HepG2 (cell line): ENCODE results near the gene SCG2. TPM values are rescaled to one million over a fixed set of nuclear protein-coding genes. Genes with fewer than 3 reads are reported as not detected.
A peak's percentile ranks its signal among the peaks of the same experiment; 100 is the strongest.

Source experiments
- ATAC-seq: fragments of 200-7000 bp; cut with Tn5 transposase; 3 replicates; pipeline ENCODE4 v1.9.1; 2020; ENCODE audit warnings: mild to moderate bottlenecking, moderate library complexity
- BruUV-seq: library from RNA; stranded (reverse); fragments of 400-500 nt; replicated peaks from 2 replicates; lab custom pipeline; 2021; lab: Mats Ljungman, UMichigan
- CTCF ChIA-PET: fragments of 300-600 bp; formaldehyde crosslinking; extraction: SDS; loops from one replicate; lab custom pipeline; 2021; ENCODE audit warnings: low total read pairs, inconsistent platforms, low intra/inter-chr PET ratio; lab: Yijun Ruan, JAX
- POLR2A ChIA-PET: fragments of 350-600 bp; sonication (Branson Sonifier 250); formaldehyde crosslinking; loops from one replicate; lab custom pipeline; 2020; ENCODE audit warnings: antibody characterized with exemption, inconsistent platforms; lab: Yijun Ruan, JAX
- DNase-seq: peaks from one replicate; pipeline ENCODE4 v3.0.0-alpha.2; 2015; ENCODE audit warnings: low spot score
- FAIRE-seq: peaks from 3 replicates; lab custom pipeline; 2011; peaks lifted over from hg19 to GRCh38; lab: Jason Lieb, UNC
- H2AFZ ChIP-seq: one replicate; pipeline ENCODE4 v1.6.1; 2011; ENCODE audit warnings: low read length, inconsistent platforms
- H3K27ac ChIP-seq: fragments of 300-600 bp; 3 replicates; pipeline ENCODE4 v1.8.0; 2011; ENCODE audit warnings: mixed run types, mild to moderate bottlenecking, mixed read lengths, low read length, inconsistent platforms; ENCODE audit not compliant: insufficient read depth; ENCODE audit errors: extremely low read length
- H3K27me3 ChIP-seq, 2 experiments: fragments of 200-600 bp in 1 of 2; 2 replicates in 1 of 2; 3 replicates in 1 of 2; pipeline versions ENCODE4 v1.6.0 to v1.8.0; 2011; ENCODE audit warnings: low read length in 2 of 2, mild to moderate bottlenecking in 2 of 2, moderate library complexity in 2 of 2, inconsistent platforms in 1 of 2; ENCODE audit not compliant: insufficient read depth in 2 of 2, control insufficient read depth in 1 of 2
- H3K36me3 ChIP-seq, 2 experiments: fragments of 200-600 bp in 1 of 2; replicated peaks in 1 of 2; 2 replicates in 1 of 2; 3 replicates in 1 of 2; pipeline versions ENCODE4 v1.5.1 to v1.8.0; 2011; ENCODE audit warnings: low read length in 2 of 2, inconsistent platforms in 1 of 2; ENCODE audit not compliant: insufficient read depth in 2 of 2, control insufficient read depth in 1 of 2
- H3K4me1 ChIP-seq: 2 replicates; pipeline ENCODE4 v1.5.1; 2012; ENCODE audit warnings: low read length, inconsistent platforms; ENCODE audit not compliant: insufficient read depth
- H3K4me2 ChIP-seq: 2 replicates; pipeline ENCODE4 v1.6.0; 2011; ENCODE audit warnings: low read depth, low read length, inconsistent platforms
- H3K4me3 ChIP-seq, 3 experiments: fragments of 200-600 bp in 1 of 3; sonication (generic), shearing (Covaris generic) in 1 of 3; replicated peaks in 1 of 3; 2 replicates each; pipeline ENCODE4 v1.5.1; 2011 to 2016; ENCODE audit warnings: low read length in 3 of 3, inconsistent platforms in 2 of 3, low read depth in 2 of 3, mild to moderate bottlenecking in 2 of 3, control low read depth in 1 of 3, mixed read lengths in 1 of 3; ENCODE audit not compliant: insufficient read depth in 1 of 3
- H3K79me2 ChIP-seq: one replicate; pipeline ENCODE4 v1.6.1; 2011; ENCODE audit warnings: low read length, inconsistent platforms; ENCODE audit not compliant: insufficient read depth
- H3K9ac ChIP-seq: 2 replicates; pipeline ENCODE4 v1.6.0; 2011; ENCODE audit warnings: mild to moderate bottlenecking, low read depth, low read length, inconsistent platforms; ENCODE audit not compliant: insufficient read depth
- H3K9me3 ChIP-seq: 2 replicates; pipeline ENCODE4 v1.5.1; 2012; ENCODE audit warnings: mild to moderate bottlenecking, low read length
- H4K20me1 ChIP-seq: 2 replicates; pipeline ENCODE4 v1.6.0; 2011; ENCODE audit warnings: inconsistent platforms, mild to moderate bottlenecking, low read length, moderate library complexity; ENCODE audit not compliant: insufficient read depth
- MAFK ChIP-seq, 2 experiments: IDR thresholded peaks in 1 of 2; conservative IDR thresholded peaks in 1 of 2; 2 replicates each; pipeline ENCODE4 v1.6.1; 2011; ENCODE audit warnings: improper control_type of control experiment in 2 of 2, low read length in 2 of 2
- TP53 ChIP-seq: sonication (generic); formaldehyde crosslinking; conservative IDR thresholded peaks from 2 replicates; pipeline ENCODE4 v1.4.0; 2020; ENCODE audit warnings: missing genetic modification reagents
- ZFP91 ChIP-seq: sonication (generic); formaldehyde crosslinking; IDR thresholded peaks from 2 replicates; pipeline ENCODE4 v1.9.0; 2022; ENCODE audit warnings: missing genetic modification reagents, mild to moderate bottlenecking, borderline replicate concordance
- ZNF275 ChIP-seq: sonication (generic); formaldehyde crosslinking; IDR thresholded peaks from 2 replicates; pipeline ENCODE4 v1.8.0; 2022; ENCODE audit warnings: missing genetic modification reagents, mild to moderate bottlenecking, inconsistent platforms, borderline replicate concordance
- WGBS: methylation state at CpG from one replicate; pipeline ENCODE4 v1.1.6; 2017; ENCODE audit warnings: low lambda C conversion rate; 5-methylcytosine and 5-hydroxymethylcytosine counted together
- in situ Hi-C: cut with HindIII; loops from 2 replicates; pipeline ENCODE4 v1.10.0; 2017; ENCODE audit warnings: low pct_unique_long_range_greater_than_20kb; ENCODE audit not compliant: extremely low pct_ligation_motif_present
- intact Hi-C: fragments of 100-400 bp; cut with micrococcal nuclease; formaldehyde crosslinking; loops from one replicate; pipeline ENCODE4 v1.10.0; 2022; ENCODE audit not compliant: unreplicated experiment
- polyA plus RNA-seq, 8 experiments: library from polyadenylated mRNA; depleted of rRNA in 3 of 8; stranded (reverse) in 7 of 8; unstranded in 1 of 8; fragments of >200 nt; fragmentation: Illumina TruSeq in 4 of 8; extraction: Trizol in 4 of 8; gene quantifications; 2 replicates each; pipeline versions ENCODE4 v1.2.1 to v1.2.3, GENCODE V29; 2011 to 2016; ENCODE audit warnings: low read depth in 4 of 8, missing spikeins in 1 of 8, mixed read lengths in 1 of 8; ENCODE audit not compliant: insufficient read depth in 1 of 8
- total RNA-seq, 5 experiments: library from RNA; depleted of rRNA; stranded (reverse); fragments of >200 nt; fragmentation: Illumina TruSeq; extraction: Trizol; gene quantifications; 2 replicates each; pipeline ENCODE4 v1.2.3, GENCODE V29; 2016; ENCODE audit warnings: low read depth in 1 of 5

Gene SCG2
- total and polyA plus RNA-seq, 2 of the 13 experiments (the other 11 are each of a cell fraction or from before 2014, with no cell fraction given), result not detected

GRCh38 chr2:223560749-223561435, 41.3 kb downstream of the SCG2 start:
- DNase-seq, result no peak
- no peak overlapping the region for H3K27ac ChIP-seq

More at GRCh38 chr2:223560749-223561435, 41.3 kb downstream of the SCG2 start:
- H4K20me1 ChIP-seq, result no peaks in the 10 kb centered on the region
- intact Hi-C loops, result no loop called here
- ChIA-PET POLR2A (no interaction called here), CTCF (no interaction called here)
- BruUV-seq, result no TSS peak
- 20% methylated on average over 7 of the region's 7 CpGs for WGBS
- FAIRE-seq, result no peak
- TF ChIP-seq ZFP91 (CRISPR knock-in tag), result no peak
- TF ChIP-seq ZNF275 (CRISPR knock-in tag), result no peak
- TF ChIP-seq TP53 (CRISPR knock-in tag), result no peak
- 0 out of 4 replicates have a peak, but pooled peaks of 1 of the 2 experiments have one; percentile 14 for TF ChIP-seq MAFK (conservative IDR thresholded peaks at IDR 0.05 in 1 of 2, IDR thresholded peaks at IDR 0.05 in 1 of 2; ENCODE audit: low read length in 2 of 2)
- no peaks in the 10 kb centered on the region for H3K4me1 ChIP-seq
- no peaks in the 10 kb centered on the region for H3K9me3 ChIP-seq
- H3K4me3 ChIP-seq, result no peak overlapping the region
- no peak overlapping the region for H3K9ac ChIP-seq
- no peaks in the 10 kb centered on the region for H3K36me3 ChIP-seq
- ATAC-seq, result no peak
- H2AFZ ChIP-seq, result no peak overlapping the region
- H3K4me2 ChIP-seq, result no peak overlapping the region
- no peaks in the 10 kb centered on the region for H3K79me2 ChIP-seq
- in situ Hi-C loops, result no loop called here
- no peaks in the 10 kb centered on the region; a peak in 1 of 5 replicates for H3K27me3 ChIP-seq
